HepG2 (cell line): ENCODE measurements around the gene CPSF6. TPM values are rescaled to one million over a fixed set of nuclear protein-coding genes. Genes with fewer than 3 reads are reported as not detected.
A peak's percentile ranks its signal among the peaks of the same experiment; 100 is the strongest.

Source experiments
- ATAC-seq: fragments of 200-7000 bp; cut with Tn5 transposase; 3 replicates; pipeline ENCODE4 v1.9.1; 2020; ENCODE audit warnings: mild to moderate bottlenecking, moderate library complexity
- BruUV-seq: library from RNA; stranded (reverse); fragments of 400-500 nt; replicated peaks from 2 replicates; lab custom pipeline; 2021; lab: Mats Ljungman, UMichigan
- CTCF ChIA-PET: fragments of 300-600 bp; formaldehyde crosslinking; extraction: SDS; loops from one replicate; lab custom pipeline; 2021; ENCODE audit warnings: low total read pairs, inconsistent platforms, low intra/inter-chr PET ratio; lab: Yijun Ruan, JAX
- POLR2A ChIA-PET: fragments of 350-600 bp; sonication (Branson Sonifier 250); formaldehyde crosslinking; loops from one replicate; lab custom pipeline; 2020; ENCODE audit warnings: antibody characterized with exemption, inconsistent platforms; lab: Yijun Ruan, JAX
- DNase-seq: peaks from one replicate; pipeline ENCODE4 v3.0.0-alpha.2; 2015; ENCODE audit warnings: low spot score
- FAIRE-seq: peaks from 3 replicates; lab custom pipeline; 2011; peaks lifted over from hg19 to GRCh38; lab: Jason Lieb, UNC
- H2AFZ ChIP-seq: one replicate; pipeline ENCODE4 v1.6.1; 2011; ENCODE audit warnings: low read length, inconsistent platforms
- H3K27ac ChIP-seq: fragments of 300-600 bp; 3 replicates; pipeline ENCODE4 v1.8.0; 2011; ENCODE audit warnings: mixed run types, mild to moderate bottlenecking, mixed read lengths, low read length, inconsistent platforms; ENCODE audit not compliant: insufficient read depth; ENCODE audit errors: extremely low read length
- H3K27me3 ChIP-seq, 2 experiments: fragments of 200-600 bp in 1 of 2; 2 replicates in 1 of 2; 3 replicates in 1 of 2; pipeline versions ENCODE4 v1.6.0 to v1.8.0; 2011; ENCODE audit warnings: low read length in 2 of 2, mild to moderate bottlenecking in 2 of 2, moderate library complexity in 2 of 2, inconsistent platforms in 1 of 2; ENCODE audit not compliant: insufficient read depth in 2 of 2, control insufficient read depth in 1 of 2
- H3K36me3 ChIP-seq, 2 experiments: fragments of 200-600 bp in 1 of 2; replicated peaks in 1 of 2; 2 replicates in 1 of 2; 3 replicates in 1 of 2; pipeline versions ENCODE4 v1.5.1 to v1.8.0; 2011; ENCODE audit warnings: low read length in 2 of 2, inconsistent platforms in 1 of 2; ENCODE audit not compliant: insufficient read depth in 2 of 2, control insufficient read depth in 1 of 2
- H3K4me1 ChIP-seq: 2 replicates; pipeline ENCODE4 v1.5.1; 2012; ENCODE audit warnings: low read length, inconsistent platforms; ENCODE audit not compliant: insufficient read depth
- H3K4me2 ChIP-seq: 2 replicates; pipeline ENCODE4 v1.6.0; 2011; ENCODE audit warnings: low read depth, low read length, inconsistent platforms
- H3K4me3 ChIP-seq, 3 experiments: fragments of 200-600 bp in 1 of 3; sonication (generic), shearing (Covaris generic) in 1 of 3; replicated peaks in 1 of 3; 2 replicates each; pipeline ENCODE4 v1.5.1; 2011 to 2016; ENCODE audit warnings: low read length in 3 of 3, inconsistent platforms in 2 of 3, low read depth in 2 of 3, mild to moderate bottlenecking in 2 of 3, control low read depth in 1 of 3, mixed read lengths in 1 of 3; ENCODE audit not compliant: insufficient read depth in 1 of 3
- H3K79me2 ChIP-seq: one replicate; pipeline ENCODE4 v1.6.1; 2011; ENCODE audit warnings: low read length, inconsistent platforms; ENCODE audit not compliant: insufficient read depth
- H3K9ac ChIP-seq: 2 replicates; pipeline ENCODE4 v1.6.0; 2011; ENCODE audit warnings: mild to moderate bottlenecking, low read depth, low read length, inconsistent platforms; ENCODE audit not compliant: insufficient read depth
- H3K9me3 ChIP-seq: 2 replicates; pipeline ENCODE4 v1.5.1; 2012; ENCODE audit warnings: mild to moderate bottlenecking, low read length
- H4K20me1 ChIP-seq: 2 replicates; pipeline ENCODE4 v1.6.0; 2011; ENCODE audit warnings: inconsistent platforms, mild to moderate bottlenecking, low read length, moderate library complexity; ENCODE audit not compliant: insufficient read depth
- ASH2L ChIP-seq: fragments of 300-600, 200-600 bp; sonication (generic); IDR thresholded peaks from 2 replicates; pipeline ENCODE4 v1.7.0; 2017; ENCODE audit warnings: low read depth, mild to moderate bottlenecking, moderate library complexity, mixed read lengths, low read length; ENCODE audit not compliant: insufficient read length
- CENPX ChIP-seq: sonication (generic); formaldehyde crosslinking; IDR thresholded peaks from 2 replicates; pipeline ENCODE4 v1.9.0; 2021; ENCODE audit warnings: mild to moderate bottlenecking, missing genetic modification reagents, moderate library complexity
- GLI4 ChIP-seq: sonication (generic); formaldehyde crosslinking; IDR thresholded peaks from 2 replicates; pipeline ENCODE4 v1.5.1; 2020; ENCODE audit warnings: missing genetic modification reagents, mild to moderate bottlenecking, moderate library complexity, borderline replicate concordance
- IKZF4 ChIP-seq: sonication (generic); formaldehyde crosslinking; IDR thresholded peaks from 2 replicates; pipeline ENCODE4 v1.5.1; 2020; ENCODE audit warnings: borderline replicate concordance, mild to moderate bottlenecking, low read depth, missing genetic modification reagents; ENCODE audit errors: not compliant biosample characterization
- JUNB ChIP-seq: sonication (generic); formaldehyde crosslinking; IDR thresholded peaks from 2 replicates; pipeline ENCODE4 v1.8.0; 2022; ENCODE audit warnings: missing genetic modification reagents, mild to moderate bottlenecking, borderline replicate concordance
- NCOA1 ChIP-seq: sonication (generic); formaldehyde crosslinking; IDR thresholded peaks from 2 replicates; pipeline ENCODE4 v1.9.0; 2021; ENCODE audit warnings: missing genetic modification reagents
- SMC3 ChIP-seq: IDR thresholded peaks from 2 replicates; pipeline ENCODE4 v1.6.1; 2011; ENCODE audit warnings: low read length, improper control_type of control experiment
- SNRNP70 ChIP-seq: fragments of 200-400 bp; formaldehyde crosslinking; IDR thresholded peaks from 2 replicates; pipeline ENCODE4 v1.6.1; 2017; ENCODE audit warnings: mild to moderate bottlenecking, low read depth, low read length, moderate library complexity
- SRY ChIP-seq: sonication (generic); formaldehyde crosslinking; IDR thresholded peaks from 2 replicates; pipeline ENCODE4 v1.8.0; 2022; ENCODE audit warnings: mild to moderate bottlenecking, missing genetic modification reagents
- SSRP1 ChIP-seq: IDR thresholded peaks from 2 replicates; pipeline ENCODE4 v1.6.1; 2016; ENCODE audit warnings: control low read depth
- STAG1 ChIP-seq: sonication (generic); formaldehyde crosslinking; IDR thresholded peaks from 2 replicates; pipeline ENCODE4 v1.4.0; 2020; ENCODE audit warnings: missing genetic modification reagents
- TRIM24 ChIP-seq: sonication (generic); formaldehyde crosslinking; IDR thresholded peaks from 2 replicates; pipeline ENCODE4 v1.8.0; 2022; ENCODE audit warnings: mild to moderate bottlenecking, missing genetic modification reagents
- U2AF2 ChIP-seq: fragments of 200-400 bp; formaldehyde crosslinking; IDR thresholded peaks from 2 replicates; pipeline ENCODE4 v1.6.1; 2017; ENCODE audit warnings: low read depth, mild to moderate bottlenecking, low read length
- YEATS2 ChIP-seq: sonication (generic); formaldehyde crosslinking; IDR thresholded peaks from 2 replicates; pipeline ENCODE4 v1.4.0; 2020; ENCODE audit warnings: missing genetic modification reagents, borderline replicate concordance
- ZNF124 ChIP-seq: sonication (generic); formaldehyde crosslinking; IDR thresholded peaks from 2 replicates; pipeline ENCODE4 v1.4.0; 2020; ENCODE audit warnings: missing genetic modification reagents
- ZNF232 ChIP-seq: sonication (generic); formaldehyde crosslinking; IDR thresholded peaks from 2 replicates; pipeline ENCODE4 v1.4.0; 2020; ENCODE audit warnings: missing genetic modification reagents, borderline replicate concordance
- ZNF737 ChIP-seq: sonication (generic); formaldehyde crosslinking; IDR thresholded peaks from 2 replicates; pipeline ENCODE4 v1.5.0; 2020; ENCODE audit warnings: missing genetic modification reagents, mild to moderate bottlenecking, borderline replicate concordance
- ZNF746 ChIP-seq: sonication (generic); formaldehyde crosslinking; IDR thresholded peaks from 2 replicates; pipeline ENCODE4 v1.8.0; 2022; ENCODE audit warnings: mild to moderate bottlenecking, missing genetic modification reagents
- ZNF768 ChIP-seq: sonication (generic); formaldehyde crosslinking; IDR thresholded peaks from 2 replicates; pipeline ENCODE4 v1.4.0; 2020; ENCODE audit warnings: missing genetic modification reagents
- in situ Hi-C: cut with HindIII; loops from 2 replicates; pipeline ENCODE4 v1.10.0; 2017; ENCODE audit warnings: low pct_unique_long_range_greater_than_20kb; ENCODE audit not compliant: extremely low pct_ligation_motif_present
- intact Hi-C: fragments of 100-400 bp; cut with micrococcal nuclease; formaldehyde crosslinking; loops from one replicate; pipeline ENCODE4 v1.10.0; 2022; ENCODE audit not compliant: unreplicated experiment
- polyA plus RNA-seq, 8 experiments: library from polyadenylated mRNA; depleted of rRNA in 3 of 8; stranded (reverse) in 7 of 8; unstranded in 1 of 8; fragments of >200 nt; fragmentation: Illumina TruSeq in 4 of 8; extraction: Trizol in 4 of 8; gene quantifications; 2 replicates each; pipeline versions ENCODE4 v1.2.1 to v1.2.3, GENCODE V29; 2011 to 2016; ENCODE audit warnings: low read depth in 4 of 8, missing spikeins in 1 of 8, mixed read lengths in 1 of 8; ENCODE audit not compliant: insufficient read depth in 1 of 8
- total RNA-seq, 5 experiments: library from RNA; depleted of rRNA; stranded (reverse); fragments of >200 nt; fragmentation: Illumina TruSeq; extraction: Trizol; gene quantifications; 2 replicates each; pipeline ENCODE4 v1.2.3, GENCODE V29; 2016; ENCODE audit warnings: low read depth in 1 of 5
- TF ChIP-seq, protein P1 (sequence below): sonication (generic); formaldehyde crosslinking; IDR thresholded peaks from 2 replicates; pipeline ENCODE4 v1.5.0; 2020; ENCODE audit warnings: mild to moderate bottlenecking, missing genetic modification reagents, moderate library complexity
- TF ChIP-seq, protein P2 (sequence below): sonication (generic); formaldehyde crosslinking; IDR thresholded peaks from 2 replicates; pipeline ENCODE4 v1.4.0; 2020; ENCODE audit warnings: missing genetic modification reagents, mild to moderate bottlenecking, borderline replicate concordance
- TF ChIP-seq, protein P3 (sequence below): sonication (generic); formaldehyde crosslinking; IDR thresholded peaks from 2 replicates; pipeline ENCODE4 v1.4.0; 2020; ENCODE audit warnings: mild to moderate bottlenecking, missing genetic modification reagents

Gene CPSF6
- total and polyA plus RNA-seq, 2 of the 13 experiments (the other 11 are each of a cell fraction or from before 2014, with no cell fraction given), result 41.8 to 71.0 TPM

DNA sequence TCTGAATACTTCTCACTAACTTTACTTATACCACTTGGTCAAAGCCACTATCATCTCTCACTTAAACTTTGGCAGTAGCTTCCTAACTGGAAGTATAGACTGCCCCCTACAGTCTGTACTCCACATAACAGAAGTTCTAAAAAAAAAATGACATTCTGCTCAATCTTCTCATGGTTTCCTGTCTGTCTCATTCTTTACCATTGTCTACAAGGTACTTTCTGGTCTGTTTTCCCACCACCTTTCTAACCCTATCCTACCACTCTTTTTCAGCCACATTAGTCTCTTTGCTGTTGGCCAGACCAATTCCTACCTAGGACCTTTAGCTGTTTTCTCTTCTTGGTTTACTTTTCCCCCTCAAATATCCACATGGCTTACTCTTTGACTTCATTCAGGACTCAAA, 14.7 kb downstream of the CPSF6 start:
- H4K20me1 ChIP-seq, result peaks cover 36% of the 10 kb centered on the region
- no peaks in the 10 kb centered on the region for H3K4me1 ChIP-seq
- intact Hi-C loops, result loop anchor here (1.0 kb wide), 1 partner anchor 100 kb away; no protein-coding TSS in a partner anchor
- peaks cover 57% of the 10 kb centered on the region for H3K79me2 ChIP-seq
- H2AFZ ChIP-seq, result no peak overlapping the region
- TF ChIP-seq YEATS2 (CRISPR knock-in tag) (no peak), SNRNP70 (no peak), IKZF4 (CRISPR knock-in tag) (no peak), U2AF2 (no peak), SMC3 (peak; percentile 48; the same call in 1 of the 2 replicates), GLI4 (CRISPR knock-in tag) (no peak), ZNF768 (CRISPR knock-in tag) (no peak), ZNF746 (CRISPR knock-in tag) (no peak), NCOA1 (CRISPR knock-in tag) (no peak), ASH2L (no peak), SRY (CRISPR knock-in tag) (no peak), ZNF124 (CRISPR knock-in tag) (no peak), CENPX (CRISPR knock-in tag) (no peak), ZNF232 (no peak), SSRP1 (CRISPR knock-in tag) (no peak), ZNF737 (no peak), JUNB (CRISPR knock-in tag) (no peak), STAG1 (CRISPR knock-in tag) (peak; percentile 59), TRIM24 (CRISPR knock-in tag) (no peak)
- TF ChIP-seq, protein P1, sequence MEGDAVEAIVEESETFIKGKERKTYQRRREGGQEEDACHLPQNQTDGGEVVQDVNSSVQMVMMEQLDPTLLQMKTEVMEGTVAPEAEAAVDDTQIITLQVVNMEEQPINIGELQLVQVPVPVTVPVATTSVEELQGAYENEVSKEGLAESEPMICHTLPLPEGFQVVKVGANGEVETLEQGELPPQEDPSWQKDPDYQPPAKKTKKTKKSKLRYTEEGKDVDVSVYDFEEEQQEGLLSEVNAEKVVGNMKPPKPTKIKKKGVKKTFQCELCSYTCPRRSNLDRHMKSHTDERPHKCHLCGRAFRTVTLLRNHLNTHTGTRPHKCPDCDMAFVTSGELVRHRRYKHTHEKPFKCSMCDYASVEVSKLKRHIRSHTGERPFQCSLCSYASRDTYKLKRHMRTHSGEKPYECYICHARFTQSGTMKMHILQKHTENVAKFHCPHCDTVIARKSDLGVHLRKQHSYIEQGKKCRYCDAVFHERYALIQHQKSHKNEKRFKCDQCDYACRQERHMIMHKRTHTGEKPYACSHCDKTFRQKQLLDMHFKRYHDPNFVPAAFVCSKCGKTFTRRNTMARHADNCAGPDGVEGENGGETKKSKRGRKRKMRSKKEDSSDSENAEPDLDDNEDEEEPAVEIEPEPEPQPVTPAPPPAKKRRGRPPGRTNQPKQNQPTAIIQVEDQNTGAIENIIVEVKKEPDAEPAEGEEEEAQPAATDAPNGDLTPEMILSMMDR (CRISPR knock-in tag), result peak; percentile 53
- TF ChIP-seq, protein P2, sequence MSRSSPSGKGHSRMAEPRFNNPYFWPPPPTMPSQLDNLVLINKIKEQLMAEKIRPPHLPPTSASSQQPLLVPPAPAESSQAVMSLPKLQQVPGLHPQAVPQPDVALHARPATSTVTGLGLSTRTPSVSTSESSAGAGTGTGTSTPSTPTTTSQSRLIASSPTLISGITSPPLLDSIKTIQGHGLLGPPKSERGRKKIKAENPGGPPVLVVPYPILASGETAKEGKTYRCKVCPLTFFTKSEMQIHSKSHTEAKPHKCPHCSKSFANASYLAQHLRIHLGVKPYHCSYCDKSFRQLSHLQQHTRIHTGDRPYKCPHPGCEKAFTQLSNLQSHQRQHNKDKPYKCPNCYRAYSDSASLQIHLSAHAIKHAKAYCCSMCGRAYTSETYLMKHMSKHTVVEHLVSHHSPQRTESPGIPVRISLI (CRISPR knock-in tag), result peak; percentile 57; the same call in 1 of the 2 replicates
- TF ChIP-seq, protein P3, sequence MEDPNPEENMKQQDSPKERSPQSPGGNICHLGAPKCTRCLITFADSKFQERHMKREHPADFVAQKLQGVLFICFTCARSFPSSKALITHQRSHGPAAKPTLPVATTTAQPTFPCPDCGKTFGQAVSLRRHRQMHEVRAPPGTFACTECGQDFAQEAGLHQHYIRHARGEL (CRISPR knock-in tag), result no peak
- TF ChIP-seq, all 625 proteins: peak for 4
- Histone ChIP-seq H3K36me3 (peaks cover 6 to 36% of the 10 kb centered on the region in 2 experiments; a peak in 4 of 5 replicates), H3K27me3 (no peaks in the 10 kb centered on the region), H3K9ac (no peak overlapping the region), H3K4me3 (no peak overlapping the region), H3K9me3 (no peaks in the 10 kb centered on the region), H3K27ac (no peak overlapping the region), H3K4me2 (no peak overlapping the region)
- ChIA-PET POLR2A (no interaction called here), CTCF (interaction anchor here (1.8 to 1.9 kb wide), 2 partner anchors 97 to 99 kb away, joined by 6 to 17 read pairs; no protein-coding TSS in a partner anchor)
- BruUV-seq, result no TSS peak
- FAIRE-seq (no peak), ATAC-seq (peak; percentile 57), DNase-seq (peak; percentile 55)
- in situ Hi-C loops, result loop anchor here (10.0 kb wide), 1 partner anchor 99 kb away; no protein-coding TSS in a partner anchor
